K562 (cell line): Measurements from ENCODE around the gene BAIAP2L2. TPM values are rescaled to one million over a fixed set of nuclear protein-coding genes. Genes with fewer than 3 reads are reported as not detected.

ENCODE experiments used
- ATAC-seq: fragments of 200-7000 bp; cut with Tn5 transposase; 3 replicates; pipeline ENCODE4 v1.9.1; 2020; ENCODE audit warnings: moderate library complexity
- BruUV-seq: library from RNA; stranded (reverse); fragments of 400-500 nt; replicated peaks from 2 replicates; lab custom pipeline; 2021; lab: Mats Ljungman, UMichigan
- CTCF ChIA-PET: fragments of 300-600 bp; formaldehyde crosslinking; extraction: SDS; loops from one replicate; lab custom pipeline; 2021; ENCODE audit warnings: low intra/inter-chr PET ratio; lab: Yijun Ruan, JAX
- POLR2A ChIA-PET: fragments of 300-600, 350-650 bp; sonication (Branson Sonifier 250); formaldehyde crosslinking; extraction: SDS; loops from one replicate; lab custom pipeline; 2021; ENCODE audit warnings: antibody characterized with exemption, inconsistent platforms; lab: Yijun Ruan, JAX
- DNase-seq, 4 experiments: peaks; one replicate each; pipeline versions ENCODE4 v3.0.0 to v3.0.0-alpha.2; 2011 to 2018; ENCODE audit warnings: low spot score in 3 of 4, mixed read lengths in 3 of 4; ENCODE audit errors: extremely low read depth in 1 of 4
- FAIRE-seq: peaks from 2 replicates; lab custom pipeline; 2011; peaks lifted over from hg19 to GRCh38; lab: Jason Lieb, UNC
- H2AFZ ChIP-seq: 2 replicates; pipeline ENCODE4 v1.6.0; 2011; ENCODE audit warnings: low read depth, low read length, control low read depth, inconsistent platforms
- H3K27ac ChIP-seq: fragments of 200-600 bp; 3 replicates; pipeline ENCODE4 v1.8.0; 2011; ENCODE audit warnings: low read depth, mild to moderate bottlenecking, control low read depth, inconsistent platforms, low read length, moderate library complexity, mixed read lengths; ENCODE audit errors: extremely low read depth
- H3K27me3 ChIP-seq, 2 experiments: fragments of 300-600 bp in 1 of 2; 2 replicates in 1 of 2; 3 replicates in 1 of 2; pipeline versions ENCODE4 v1.6.0 to v1.8.0; 2011; ENCODE audit warnings: inconsistent platforms in 2 of 2, low read length in 2 of 2, mild to moderate bottlenecking in 1 of 2, mixed read lengths in 1 of 2, moderate library complexity in 1 of 2; ENCODE audit not compliant: control insufficient read depth in 2 of 2, insufficient read depth in 2 of 2
- H3K36me3 ChIP-seq: fragments of 300-600 bp; 3 replicates; pipeline ENCODE4 v1.8.0; 2011; ENCODE audit warnings: mild to moderate bottlenecking, low read length, inconsistent platforms; ENCODE audit not compliant: control insufficient read depth, insufficient read depth
- H3K4me1 ChIP-seq, 2 experiments: fragments of 200-600 bp in 1 of 2; replicated peaks in 1 of 2; 2 replicates in 1 of 2; 3 replicates in 1 of 2; pipeline versions ENCODE4 v1.5.1 to v1.8.0; 2011; ENCODE audit warnings: inconsistent platforms in 2 of 2, low read length in 2 of 2, mild to moderate bottlenecking in 1 of 2, mixed read lengths in 1 of 2, moderate library complexity in 1 of 2; ENCODE audit not compliant: control insufficient read depth in 2 of 2, insufficient read depth in 2 of 2
- H3K4me2 ChIP-seq: 2 replicates; pipeline ENCODE4 v1.6.1; 2011; ENCODE audit warnings: low read length, control low read depth, inconsistent platforms, mixed read lengths; ENCODE audit not compliant: insufficient read depth
- H3K4me3 ChIP-seq: fragments of 200-600 bp; sonication (generic), shearing (Covaris generic); 2 replicates; pipeline ENCODE4 v1.5.1; 2016; ENCODE audit warnings: control low read depth, inconsistent platforms
- H3K79me2 ChIP-seq: fragments of 200-600 bp; 3 replicates; pipeline ENCODE4 v1.8.0; 2011; ENCODE audit warnings: low read length, inconsistent platforms; ENCODE audit not compliant: control insufficient read depth, insufficient read depth
- H3K9ac ChIP-seq, 2 experiments: 2 replicates each; pipeline versions ENCODE4 v1.6.0 to v1.6.1; 2011; ENCODE audit warnings: low read depth in 2 of 2, low read length in 2 of 2, control low read depth in 1 of 2, inconsistent platforms in 1 of 2, mild to moderate bottlenecking in 1 of 2, mixed read lengths in 1 of 2; ENCODE audit not compliant: insufficient read depth in 1 of 2
- H3K9me1 ChIP-seq: one replicate; pipeline ENCODE4 v1.6.0; 2011; ENCODE audit warnings: inconsistent platforms, mild to moderate bottlenecking, low read length, moderate library complexity; ENCODE audit not compliant: control insufficient read depth, insufficient read depth
- H3K9me3 ChIP-seq: replicated peaks from 2 replicates; pipeline ENCODE4 v1.5.1; 2011; ENCODE audit warnings: low read depth, low read length, inconsistent platforms; ENCODE audit not compliant: control insufficient read depth, insufficient read depth
- H4K20me1 ChIP-seq: replicated peaks from 2 replicates; pipeline ENCODE4 v1.6.1; 2011; ENCODE audit warnings: low read length, inconsistent platforms, mixed read lengths; ENCODE audit not compliant: control insufficient read depth, insufficient read depth
- SRSF1 ChIP-seq: fragments of 200-400 bp; formaldehyde crosslinking; IDR thresholded peaks from 2 replicates; pipeline ENCODE4 v1.6.1; 2017; ENCODE audit warnings: mild to moderate bottlenecking, low read depth, low read length, moderate library complexity
- ZNF121 ChIP-seq: sonication (generic); formaldehyde crosslinking; conservative IDR thresholded peaks from 2 replicates; pipeline ENCODE4 v1.8.0; 2022; ENCODE audit warnings: missing genetic modification reagents
- WGBS: fragments of 100-300 bp; shearing (Covaris generic); methylation state at CpG from one replicate; pipeline ENCODE4 v1.1.6; 2016; ENCODE audit warnings: low coverage, mixed read lengths; ENCODE audit not compliant: insufficient coverage; ENCODE audit errors: missing lambda C conversion rate; 5-methylcytosine and 5-hydroxymethylcytosine counted together
- in situ Hi-C: fragments of 300-500 bp; cut with MboI; formaldehyde crosslinking; loops from 4 replicates; pipeline ENCODE4 v1.15.0; 2018; ENCODE audit warnings: inconsistent platforms, mixed read lengths
- intact Hi-C: fragments of 100-400 bp; cut with micrococcal nuclease; formaldehyde crosslinking; loops from 2 replicates; pipeline ENCODE4 v1.14.2; 2022
- polyA plus RNA-seq, 8 experiments: library from polyadenylated mRNA; depleted of rRNA in 4 of 8; stranded (reverse) in 5 of 8; unstranded in 3 of 8; fragments of >200 nt; fragmentation: Nextera tagmentation in 2 of 8; fragmentation: Illumina TruSeq in 1 of 8; extraction: Ambion mirVana in 2 of 8; extraction: Trizol in 1 of 8; gene quantifications; 2 replicates each; pipeline versions ENCODE4 v1.2.1 to v1.2.3, GENCODE V29; 2011 to 2014; ENCODE audit warnings: inconsistent platforms in 1 of 8, missing spikeins in 1 of 8
- total RNA-seq, 7 experiments: library from RNA; depleted of rRNA in 6 of 7; stranded (reverse); fragments of >200 nt in 6 of 7; fragmentation: Illumina TruSeq in 2 of 7; extraction: Trizol in 2 of 7; gene quantifications; 2 replicates each; pipeline versions ENCODE4 v1.2.1 to v1.2.3, GENCODE V29; 2011 to 2021; ENCODE audit warnings: low replicate concordance in 1 of 7

Gene BAIAP2L2
- total and polyA plus RNA-seq, 9 of the 15 experiments (the other 6 are each of a cell fraction or from before 2014, with no cell fraction given) = 0.04 to 0.22 (median 0.07) TPM; not detected in 4

- ATAC-seq = no peak
- Histone ChIP-seq H3K27ac (no peak overlapping the region), H4K20me1 (no peaks in the 10 kb centered on the region), H3K36me3 (no peaks in the 10 kb centered on the region), H3K9me1 (no peaks in the 10 kb centered on the region), H3K4me3 (no peak overlapping the region), H3K9ac (no peak overlapping the region), H3K27me3 (peaks cover 0 to 16% of the 10 kb centered on the region in 2 experiments; a peak in 2 of 5 replicates), H3K4me2 (no peak overlapping the region), H3K4me1 (peaks cover 0 to 11% of the 10 kb centered on the region in 2 experiments; a peak in 2 of 5 replicates), H2AFZ (no peak overlapping the region), H3K79me2 (no peaks in the 10 kb centered on the region), H3K9me3 (no peaks in the 10 kb centered on the region)
- intact Hi-C loops = loop anchor here (5.0 to 10.0 kb wide), 2 partner anchors 304 to 522 kb away; partner anchors contain the start of gene DMC1
- no peak for FAIRE-seq
- ChIA-PET POLR2A (no interaction called here), CTCF (no interaction called here)
- no peak for DNase-seq
- whole genome bisulfite sequencing = 48% methylated on average over 4 of the region's 7 CpGs
- TF ChIP-seq SRSF1 = no peak
- in situ Hi-C loops = loop anchor here (25.0 kb wide), 2 partner anchors 537 to 962 kb away; partner anchors contain the start of genes APOBEC3C and APOBEC3D
- no TSS peak for BruUV-seq
These were observed 59.8 kb downstream of the BAIAP2L2 start for GRCh38 chr22:38050720-38051119.

- Histone ChIP-seq H3K9me3 (no peaks in the 10 kb centered on the region), H3K36me3 (no peaks in the 10 kb centered on the region), H2AFZ (no peak overlapping the region), H3K9ac (no peak overlapping the region), H4K20me1 (no peaks in the 10 kb centered on the region), H3K4me3 (no peak overlapping the region), H3K27me3 (peaks cover 0 to 13% of the 10 kb centered on the region in 2 experiments; a peak in 2 of 5 replicates), H3K4me2 (no peak overlapping the region), H3K4me1 (peaks cover 0 to 11% of the 10 kb centered on the region in 2 experiments; a peak in 2 of 5 replicates), H3K9me1 (no peaks in the 10 kb centered on the region), H3K27ac (no peak overlapping the region), H3K79me2 (no peaks in the 10 kb centered on the region)
- ATAC-seq (no peak), DNase-seq (no peak), FAIRE-seq (no peak)
- intact Hi-C loops = loop anchor here (5.0 to 10.0 kb wide), 2 partner anchors 305 to 522 kb away; partner anchors contain the start of gene DMC1
- no TSS peak for BruUV-seq
- CTCF ChIA-PET = no interaction called here
- POLR2A ChIA-PET = interaction anchor here (0.6 kb wide), 1 partner anchor 12 kb away, joined by 4 read pairs; no protein-coding TSS in a partner anchor
- TF ChIP-seq ZNF121 (CRISPR knock-in tag) = no peak
- in situ Hi-C loops = loop anchor here (25.0 kb wide), 2 partner anchors 537 to 962 kb away; partner anchors contain the start of genes APOBEC3C and APOBEC3D
- WGBS = 22% methylated on average over 12 of the region's 20 CpGs
These were observed 60.5 kb downstream of the BAIAP2L2 start for GRCh38 chr22:38049812-38050619.
